ENCODE data around the gene TKT.

TKT gene

DNA sequence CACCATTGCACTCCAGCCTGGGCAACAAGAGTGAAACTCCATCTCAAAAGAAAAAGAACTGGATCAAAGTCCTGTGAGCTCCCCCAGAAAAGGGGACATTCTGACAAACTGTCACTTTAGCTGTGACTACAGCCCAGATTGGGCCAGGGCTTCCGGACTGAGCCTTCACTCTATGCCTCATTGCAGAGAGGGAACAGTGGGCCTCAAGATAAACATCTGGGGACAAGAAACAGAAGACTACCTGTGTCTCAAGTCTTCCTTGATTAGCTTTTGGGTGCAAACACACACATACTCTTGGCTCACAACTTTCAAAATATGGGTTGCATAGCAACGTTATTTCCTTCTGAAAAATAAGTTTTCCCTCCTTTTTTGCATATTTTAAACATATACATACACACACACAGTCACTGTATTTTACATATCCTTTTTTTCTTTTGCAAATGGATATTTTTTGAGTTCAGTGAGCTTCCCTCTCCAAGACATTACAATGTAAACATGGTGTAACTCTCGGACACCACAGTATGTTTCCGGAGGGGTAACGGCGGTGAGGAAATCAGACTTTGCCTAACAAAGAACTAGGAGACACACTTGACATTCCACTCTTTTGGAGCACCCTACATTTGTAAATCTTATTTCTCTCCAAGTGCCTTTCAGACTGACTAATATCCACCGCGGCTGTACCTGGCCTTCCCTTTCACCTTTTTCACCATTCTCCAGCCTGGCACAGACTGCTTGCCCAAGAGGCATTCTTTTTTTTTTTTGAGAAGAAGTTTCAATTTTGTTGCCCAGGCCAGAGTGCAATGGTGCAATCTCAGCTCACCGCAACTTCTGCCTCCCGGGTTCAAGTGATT lies 3.5 kb downstream of the TKT start:
- Histone ChIP-seq H3K27ac (ENCODE audit: insufficient read depth, low read depth, low read length, poor library complexity, severe bottlenecking) (no peak overlapping the region), H3K4me1 (ENCODE audit: control insufficient read depth, insufficient read depth, low read length) (peaks cover 16% of the 10 kb centered on the region), H3K27me3 (ENCODE audit: control insufficient read depth, insufficient read depth, low read length, poor library complexity, severe bottlenecking) (no peaks in the 10 kb centered on the region), H3K4me3 (ENCODE audit: insufficient read depth, low read depth, low read length) (no peak overlapping the region), H3K36me3 (ENCODE audit: control insufficient read depth, insufficient read depth, low read length) (no peaks in the 10 kb centered on the region), H3K9me3 (ENCODE audit: control insufficient read depth, low read length) (no peaks in the 10 kb centered on the region)
- WGBS, 2 experiments = 51 to 52% methylated on average over 10 of the region's 10 CpGs

DNA sequence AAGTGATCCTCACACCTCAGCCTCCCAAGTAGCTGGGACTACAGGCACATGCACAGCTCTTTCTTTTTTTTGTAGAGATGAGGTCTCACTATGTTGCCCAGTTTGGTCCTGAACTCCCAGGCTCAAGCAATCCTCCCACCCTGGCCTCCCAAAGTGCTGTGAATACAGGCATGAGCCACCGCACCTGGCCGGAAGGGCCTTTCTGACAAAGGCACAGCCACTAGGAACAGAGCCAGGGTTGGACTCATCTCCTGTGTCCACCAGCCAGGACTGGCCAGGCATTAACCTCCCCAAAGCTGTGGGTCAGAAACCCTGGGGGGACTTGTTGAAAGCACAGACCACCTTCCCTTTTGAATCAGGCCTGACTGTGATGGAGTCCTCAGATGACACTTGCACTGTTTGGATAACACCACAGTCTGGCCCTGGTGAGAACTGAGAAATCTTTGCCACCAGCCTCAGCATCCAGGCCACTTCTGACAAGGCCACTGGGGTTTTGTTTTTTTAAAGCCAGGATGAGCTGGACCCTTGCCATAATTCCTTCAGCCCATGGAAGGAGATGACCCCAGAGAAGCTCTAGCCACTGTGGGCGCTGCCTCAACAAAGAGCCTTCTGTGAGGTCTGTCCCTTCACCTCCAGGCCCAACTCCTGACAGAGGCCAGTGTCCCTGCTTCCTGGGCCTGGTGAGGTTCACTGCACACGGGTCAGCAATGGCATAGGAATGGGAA lies 4.8 kb downstream of the TKT start:
- Histone ChIP-seq H3K27me3 (ENCODE audit: control insufficient read depth, insufficient read depth, low read length, poor library complexity, severe bottlenecking) (no peaks in the 10 kb centered on the region), H3K4me1 (ENCODE audit: control insufficient read depth, insufficient read depth, low read length) (peaks cover 16% of the 10 kb centered on the region), H3K4me3 (ENCODE audit: insufficient read depth, low read depth, low read length) (no peak overlapping the region), H3K27ac (ENCODE audit: insufficient read depth, low read depth, low read length, poor library complexity, severe bottlenecking) (no peak overlapping the region), H3K36me3 (ENCODE audit: control insufficient read depth, insufficient read depth, low read length) (no peaks in the 10 kb centered on the region), H3K9me3 (ENCODE audit: control insufficient read depth, low read length) (no peaks in the 10 kb centered on the region)
- WGBS, 2 experiments = 91 to 92% methylated on average over 4 of the region's 4 CpGs

DNA sequence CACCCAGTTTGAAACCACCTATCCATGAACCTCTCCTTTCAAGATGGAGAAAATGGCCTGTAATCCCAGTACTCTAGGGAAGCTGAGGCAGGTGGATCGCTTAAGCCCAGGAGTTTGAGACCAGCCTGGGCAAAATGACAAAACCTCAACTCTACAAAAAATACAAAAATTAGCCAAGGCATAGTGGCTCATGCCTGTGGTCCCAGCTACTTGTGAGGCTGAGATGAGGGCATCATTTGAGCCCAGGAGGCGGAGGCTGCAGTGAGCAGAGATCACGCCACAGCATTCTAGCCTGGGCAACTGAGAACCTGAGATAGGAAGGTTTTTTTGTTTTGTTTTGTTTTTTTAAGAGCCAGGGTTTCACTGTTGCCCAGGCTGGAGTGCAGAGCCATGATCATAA lies 5.4 kb downstream of the TKT start:
- Histone ChIP-seq H3K9me3 (ENCODE audit: control insufficient read depth, low read length) (no peaks in the 10 kb centered on the region), H3K4me1 (ENCODE audit: control insufficient read depth, insufficient read depth, low read length) (peaks cover 16% of the 10 kb centered on the region), H3K27me3 (ENCODE audit: control insufficient read depth, insufficient read depth, low read length, poor library complexity, severe bottlenecking) (no peaks in the 10 kb centered on the region), H3K27ac (ENCODE audit: insufficient read depth, low read depth, low read length, poor library complexity, severe bottlenecking) (no peak overlapping the region), H3K4me3 (ENCODE audit: insufficient read depth, low read depth, low read length) (no peak overlapping the region), H3K36me3 (ENCODE audit: control insufficient read depth, insufficient read depth, low read length) (no peaks in the 10 kb centered on the region)
- WGBS, 2 experiments = 87 to 95% methylated on average over 3 of the region's 3 CpGs

DNA sequence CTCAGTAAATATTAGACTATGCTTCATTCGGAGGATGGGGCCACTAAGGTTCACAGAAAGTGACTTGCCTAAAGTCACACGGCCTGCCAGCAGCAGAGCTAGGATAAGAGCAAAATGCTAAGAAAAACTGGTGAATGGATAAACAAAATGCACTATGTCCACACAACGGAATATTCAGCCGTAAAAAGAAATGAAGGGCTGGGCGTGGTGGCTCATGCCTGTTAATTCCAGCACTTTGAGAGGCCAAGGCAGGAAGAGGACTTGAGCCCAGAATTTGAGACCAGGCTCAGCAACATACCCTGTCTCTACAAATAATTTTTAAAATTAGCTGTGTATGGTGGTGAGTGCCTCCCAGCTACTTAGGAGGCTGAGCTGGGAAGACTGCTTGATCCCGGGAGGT lies 7.7 kb downstream of the TKT start:
- 92 to 94% methylated on average over 6 of the region's 6 CpGs for WGBS, 2 experiments
- no peaks in the 10 kb centered on the region for H3K9me3 ChIP-seq (ENCODE audit: control insufficient read depth, low read length)
- peaks cover 10% of the 10 kb centered on the region for H3K4me1 ChIP-seq (ENCODE audit: control insufficient read depth, insufficient read depth, low read length)
- H3K27me3 ChIP-seq (ENCODE audit: control insufficient read depth, insufficient read depth, low read length, poor library complexity, severe bottlenecking) = no peaks in the 10 kb centered on the region
- no peak overlapping the region for H3K27ac ChIP-seq (ENCODE audit: insufficient read depth, low read depth, low read length, poor library complexity, severe bottlenecking)
- no peaks in the 10 kb centered on the region for H3K36me3 ChIP-seq (ENCODE audit: control insufficient read depth, insufficient read depth, low read length)
- no peak overlapping the region for H3K4me3 ChIP-seq (ENCODE audit: insufficient read depth, low read depth, low read length)

DNA sequence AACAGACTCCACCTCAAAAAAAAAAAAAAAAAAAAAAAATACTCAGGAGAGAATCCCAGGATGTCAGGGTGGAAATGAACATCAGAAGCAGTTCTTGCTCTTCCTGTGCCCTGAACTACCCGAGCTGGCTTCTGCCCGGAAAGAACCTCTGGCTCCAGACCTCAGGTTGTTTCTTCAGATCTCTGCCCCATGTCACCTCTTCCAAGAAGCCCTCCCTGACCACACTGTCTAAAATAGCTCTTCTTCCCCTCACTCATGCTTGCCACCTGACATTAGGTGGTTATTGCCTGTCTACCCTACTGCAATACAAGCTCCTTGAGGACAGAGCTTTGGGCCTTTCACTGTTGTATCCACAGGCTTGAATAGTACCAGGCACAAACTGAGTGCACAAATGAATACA lies 8.2 kb downstream of the TKT start:
- H3K27me3 ChIP-seq (ENCODE audit: control insufficient read depth, insufficient read depth, low read length, poor library complexity, severe bottlenecking) = no peaks in the 10 kb centered on the region
- H3K27ac ChIP-seq (ENCODE audit: insufficient read depth, low read depth, low read length, poor library complexity, severe bottlenecking) = no peak overlapping the region
- H3K36me3 ChIP-seq (ENCODE audit: control insufficient read depth, insufficient read depth, low read length) = no peaks in the 10 kb centered on the region
- 92 to 96% methylated on average over 2 of the region's 2 CpGs for WGBS, 2 experiments
- peaks cover 13% of the 10 kb centered on the region for H3K4me1 ChIP-seq (ENCODE audit: control insufficient read depth, insufficient read depth, low read length)
- H3K4me3 ChIP-seq (ENCODE audit: insufficient read depth, low read depth, low read length) = no peak overlapping the region
- H3K9me3 ChIP-seq (ENCODE audit: control insufficient read depth, low read length) = no peaks in the 10 kb centered on the region

DNA sequence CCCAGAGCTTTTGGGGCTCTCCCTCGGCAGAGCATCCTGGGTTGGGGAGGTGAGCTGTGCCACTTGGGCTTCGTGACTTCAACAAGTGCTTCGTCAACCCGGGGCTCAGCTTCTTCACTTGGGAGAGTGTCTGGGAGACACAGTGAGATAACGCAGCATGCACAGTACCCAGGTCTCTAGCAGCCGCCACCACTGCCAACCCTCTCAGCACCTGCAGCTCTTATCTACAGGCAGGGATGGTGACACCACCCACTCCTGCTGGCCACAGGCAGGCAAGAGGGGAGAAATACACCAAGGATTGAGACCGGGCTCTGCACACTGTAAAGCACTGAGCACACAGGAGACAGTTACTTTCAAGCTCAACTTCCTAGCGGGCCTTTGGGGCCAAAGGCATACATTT lies 11.6 kb downstream of the TKT start:
- Histone ChIP-seq H3K4me1 (ENCODE audit: control insufficient read depth, insufficient read depth, low read length) (peaks cover 10% of the 10 kb centered on the region), H3K27me3 (ENCODE audit: control insufficient read depth, insufficient read depth, low read length, poor library complexity, severe bottlenecking) (no peaks in the 10 kb centered on the region), H3K9me3 (ENCODE audit: control insufficient read depth, low read length) (no peaks in the 10 kb centered on the region), H3K4me3 (ENCODE audit: insufficient read depth, low read depth, low read length) (no peak overlapping the region), H3K27ac (ENCODE audit: insufficient read depth, low read depth, low read length, poor library complexity, severe bottlenecking) (no peak overlapping the region), H3K36me3 (ENCODE audit: control insufficient read depth, insufficient read depth, low read length) (peaks cover 15% of the 10 kb centered on the region)
- WGBS, 2 experiments = 93 to 95% methylated on average over 8 of the region's 8 CpGs

DNA sequence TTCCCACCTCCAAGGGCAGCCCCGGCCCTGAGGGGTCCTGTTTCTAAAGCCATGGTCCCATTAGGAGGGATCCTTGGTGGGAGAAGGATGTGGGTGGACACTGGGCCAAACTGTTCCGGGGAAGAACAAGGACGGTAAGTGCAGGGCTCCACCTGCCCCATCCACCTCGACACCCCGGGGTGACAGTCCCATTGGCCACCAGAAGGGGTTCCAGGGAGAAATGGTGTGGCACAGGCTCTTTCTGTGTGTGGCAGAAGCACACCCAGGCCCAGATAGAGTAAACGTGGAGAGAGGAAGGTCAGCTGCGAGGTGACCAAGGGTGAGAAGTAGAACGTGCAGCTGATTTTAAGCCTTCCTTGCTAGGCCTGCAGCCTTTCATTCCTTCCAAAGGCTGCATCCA lies 12.0 kb downstream of the TKT start:
- WGBS, 2 experiments = 82 to 90% methylated on average over 8 of the region's 8 CpGs
- no peak overlapping the region for H3K4me3 ChIP-seq (ENCODE audit: insufficient read depth, low read depth, low read length)
- H3K4me1 ChIP-seq (ENCODE audit: control insufficient read depth, insufficient read depth, low read length) = peaks cover 10% of the 10 kb centered on the region
- no peak overlapping the region for H3K27ac ChIP-seq (ENCODE audit: insufficient read depth, low read depth, low read length, poor library complexity, severe bottlenecking)
- H3K36me3 ChIP-seq (ENCODE audit: control insufficient read depth, insufficient read depth, low read length) = peaks cover 15% of the 10 kb centered on the region
- no peaks in the 10 kb centered on the region for H3K9me3 ChIP-seq (ENCODE audit: control insufficient read depth, low read length)
- H3K27me3 ChIP-seq (ENCODE audit: control insufficient read depth, insufficient read depth, low read length, poor library complexity, severe bottlenecking) = no peaks in the 10 kb centered on the region

DNA sequence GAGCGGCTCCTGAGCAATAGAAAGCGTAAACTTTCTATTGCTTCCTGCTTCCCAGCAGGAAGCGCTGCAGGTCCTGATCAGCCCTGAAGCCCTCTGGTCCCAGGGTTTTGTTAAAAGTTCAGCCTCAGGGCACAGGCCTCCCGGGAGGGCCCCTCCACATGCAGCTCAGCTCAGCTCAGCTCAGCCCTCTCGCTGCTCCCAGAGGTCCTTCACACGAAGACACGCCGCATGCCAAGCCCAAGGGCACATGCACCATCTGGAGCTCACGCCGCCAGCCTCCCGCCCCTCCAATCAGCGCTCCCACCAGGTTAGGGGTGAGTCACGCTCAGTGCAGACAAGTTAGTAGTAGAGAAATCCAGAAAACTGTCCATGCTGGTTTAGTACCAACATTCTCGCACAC lies 12.7 kb downstream of the TKT start:
- 66 to 68% methylated on average over 14 of the region's 14 CpGs for WGBS, 2 experiments
- no peaks in the 10 kb centered on the region for H3K9me3 ChIP-seq (ENCODE audit: control insufficient read depth, low read length)
- no peak overlapping the region for H3K4me3 ChIP-seq (ENCODE audit: insufficient read depth, low read depth, low read length)
- no peaks in the 10 kb centered on the region for H3K27me3 ChIP-seq (ENCODE audit: control insufficient read depth, insufficient read depth, low read length, poor library complexity, severe bottlenecking)
- H3K36me3 ChIP-seq (ENCODE audit: control insufficient read depth, insufficient read depth, low read length) = peaks cover 18% of the 10 kb centered on the region
- peak overlapping the region; percentile 16 for H3K27ac ChIP-seq (ENCODE audit: insufficient read depth, low read depth, low read length, poor library complexity, severe bottlenecking)
- H3K4me1 ChIP-seq (ENCODE audit: control insufficient read depth, insufficient read depth, low read length) = peaks cover 10% of the 10 kb centered on the region

DNA sequence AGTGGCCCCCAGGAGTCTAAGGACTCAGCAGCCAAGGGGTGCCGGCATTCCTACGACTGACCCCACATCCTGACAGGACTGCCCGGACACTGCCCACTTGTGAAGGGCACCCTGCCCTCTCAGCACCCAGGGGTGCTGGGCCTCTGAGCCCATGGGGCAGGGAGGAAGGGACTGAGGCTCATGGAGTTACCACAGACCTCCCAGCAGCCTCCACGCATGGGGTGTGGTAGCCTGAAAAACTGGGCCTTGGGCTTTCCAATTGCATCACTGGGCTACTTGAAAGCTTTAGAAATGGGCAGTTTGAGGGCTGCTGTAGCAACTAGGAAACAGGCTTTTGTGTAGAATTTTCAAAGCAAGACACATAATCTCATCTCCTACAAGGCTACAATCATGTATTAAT lies 13.2 kb downstream of the TKT start:
- Histone ChIP-seq H3K4me3 (ENCODE audit: insufficient read depth, low read depth, low read length) (no peak overlapping the region), H3K4me1 (ENCODE audit: control insufficient read depth, insufficient read depth, low read length) (peaks cover 10% of the 10 kb centered on the region), H3K36me3 (ENCODE audit: control insufficient read depth, insufficient read depth, low read length) (peaks cover 21% of the 10 kb centered on the region), H3K27ac (ENCODE audit: insufficient read depth, low read depth, low read length, poor library complexity, severe bottlenecking) (peak overlapping the region; percentile 16), H3K27me3 (ENCODE audit: control insufficient read depth, insufficient read depth, low read length, poor library complexity, severe bottlenecking) (no peaks in the 10 kb centered on the region), H3K9me3 (ENCODE audit: control insufficient read depth, low read length) (no peaks in the 10 kb centered on the region)
- 92 to 96% methylated on average over 4 of the region's 4 CpGs for WGBS, 2 experiments

DNA sequence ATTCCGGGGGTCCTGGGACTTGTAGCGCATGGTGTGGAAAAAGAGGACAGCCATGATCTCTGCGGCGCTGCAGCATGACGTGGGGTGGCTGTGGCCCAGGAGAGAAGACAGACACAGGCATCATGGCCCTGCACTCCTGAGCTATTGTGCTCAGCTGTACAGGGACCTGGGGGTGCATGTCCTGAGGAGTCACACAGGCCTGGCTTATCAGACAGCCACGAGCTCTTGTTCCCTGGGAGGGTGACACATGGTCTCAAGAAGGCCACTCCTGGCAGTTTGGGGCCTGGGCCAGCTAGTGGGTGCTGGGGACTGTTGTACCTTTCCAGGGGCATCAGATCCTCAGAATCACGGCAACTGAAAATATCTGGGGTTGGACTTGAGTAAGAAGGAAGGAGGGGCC lies 13.7 kb downstream of the TKT start:
- H3K27ac ChIP-seq (ENCODE audit: insufficient read depth, low read depth, low read length, poor library complexity, severe bottlenecking) = no peak overlapping the region
- no peak overlapping the region for H3K4me3 ChIP-seq (ENCODE audit: insufficient read depth, low read depth, low read length)
- H3K27me3 ChIP-seq (ENCODE audit: control insufficient read depth, insufficient read depth, low read length, poor library complexity, severe bottlenecking) = no peaks in the 10 kb centered on the region
- 97% methylated on average over 7 of the region's 7 CpGs for WGBS, 2 experiments
- no peaks in the 10 kb centered on the region for H3K9me3 ChIP-seq (ENCODE audit: control insufficient read depth, low read length)
- peaks cover 21% of the 10 kb centered on the region for H3K36me3 ChIP-seq (ENCODE audit: control insufficient read depth, insufficient read depth, low read length)
- H3K4me1 ChIP-seq (ENCODE audit: control insufficient read depth, insufficient read depth, low read length) = peaks cover 10% of the 10 kb centered on the region
